ENCODE results near the gene KSR1. TPM values are rescaled to one million over a fixed set of nuclear protein-coding genes. Genes with fewer than 3 reads are reported as not detected.

Gene KSR1
- total and polyA plus RNA-seq, 2 experiments from 2014 or later: 7.8 to 53.2 TPM

DNA sequence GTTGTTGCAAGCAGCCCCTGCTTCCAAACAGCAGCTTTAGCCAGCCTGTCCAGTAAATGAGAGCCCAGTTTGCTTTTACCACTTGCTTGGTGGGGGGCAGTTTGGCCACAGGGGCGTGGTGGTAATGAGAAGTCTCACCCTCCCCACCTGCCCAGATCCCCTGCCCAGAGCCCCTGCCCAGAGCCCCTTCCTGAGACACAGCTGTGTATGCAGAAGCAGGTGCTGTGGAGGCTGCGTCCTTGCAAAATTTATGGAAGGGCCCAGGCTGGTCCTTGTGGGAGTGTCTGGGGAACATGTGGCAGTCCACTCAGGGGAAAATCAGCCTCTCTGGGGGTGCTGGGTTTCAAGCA, 147.1 kb downstream of the KSR1 start:
- peaks cover 7% of the 10 kb centered on the region for H3K27me3 Mint-ChIP-seq (ENCODE audit: insufficient read depth, low read depth, poor library complexity)
- peaks cover 24% of the 10 kb centered on the region for H3K36me3 Mint-ChIP-seq (ENCODE audit: low read depth)
- no peaks in the 10 kb centered on the region; the same call in 1 of the 2 replicates for H3K36me3 ChIP-seq (ENCODE audit: insufficient read depth)
- H3K4me2 ChIP-seq: no peak overlapping the region
- no peaks in the 10 kb centered on the region for H3K79me2 ChIP-seq (replicated peaks; ENCODE audit: insufficient read depth)
- H2AFZ ChIP-seq: no peak overlapping the region
- H3K4me3 Mint-ChIP-seq: no peak overlapping the region
- TF ChIP-seq STAT1 (IDR thresholded peaks at IDR 0.05; ENCODE audit: unreplicated experiment): no peak
- TF ChIP-seq, protein P1, sequence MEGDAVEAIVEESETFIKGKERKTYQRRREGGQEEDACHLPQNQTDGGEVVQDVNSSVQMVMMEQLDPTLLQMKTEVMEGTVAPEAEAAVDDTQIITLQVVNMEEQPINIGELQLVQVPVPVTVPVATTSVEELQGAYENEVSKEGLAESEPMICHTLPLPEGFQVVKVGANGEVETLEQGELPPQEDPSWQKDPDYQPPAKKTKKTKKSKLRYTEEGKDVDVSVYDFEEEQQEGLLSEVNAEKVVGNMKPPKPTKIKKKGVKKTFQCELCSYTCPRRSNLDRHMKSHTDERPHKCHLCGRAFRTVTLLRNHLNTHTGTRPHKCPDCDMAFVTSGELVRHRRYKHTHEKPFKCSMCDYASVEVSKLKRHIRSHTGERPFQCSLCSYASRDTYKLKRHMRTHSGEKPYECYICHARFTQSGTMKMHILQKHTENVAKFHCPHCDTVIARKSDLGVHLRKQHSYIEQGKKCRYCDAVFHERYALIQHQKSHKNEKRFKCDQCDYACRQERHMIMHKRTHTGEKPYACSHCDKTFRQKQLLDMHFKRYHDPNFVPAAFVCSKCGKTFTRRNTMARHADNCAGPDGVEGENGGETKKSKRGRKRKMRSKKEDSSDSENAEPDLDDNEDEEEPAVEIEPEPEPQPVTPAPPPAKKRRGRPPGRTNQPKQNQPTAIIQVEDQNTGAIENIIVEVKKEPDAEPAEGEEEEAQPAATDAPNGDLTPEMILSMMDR (conservative IDR thresholded peaks at IDR 0.05; ENCODE audit: low read depth in 2 of 2): no peak; a peak in 1 of 4 replicates
- no peak for TF ChIP-seq NANOG (IDR thresholded peaks at IDR 0.05; ENCODE audit: borderline replicate concordance)
- H3K27ac ChIP-seq (ENCODE audit: low read depth): no peak overlapping the region
- H3K4me1 ChIP-seq (ENCODE audit: insufficient read depth): peaks cover 5% of the 10 kb centered on the region; the same call in 1 of the 2 replicates
- no peaks in the 10 kb centered on the region for H3K9me2 ChIP-seq (ENCODE audit: insufficient read depth)
- no peaks in the 10 kb centered on the region for H3F3A ChIP-seq (replicated peaks; ENCODE audit: low read depth)
- no peaks in the 10 kb centered on the region; the same call in 2 of the 3 replicates for H3K9me3 Mint-ChIP-seq
- H3K27me3 ChIP-seq (ENCODE audit: insufficient read depth): no peaks in the 10 kb centered on the region
- H3K27ac Mint-ChIP-seq: no peak overlapping the region; the same call in 1 of the 2 replicates
- H4K20me1 ChIP-seq (replicated peaks; ENCODE audit: insufficient read depth): peaks cover 3% of the 10 kb centered on the region; the same call in 1 of the 2 replicates
- no peak for DNase-seq (ENCODE audit: low spot score)
- peak; percentile 9; the same call in 2 of the 3 replicates for ATAC-seq
- no peak overlapping the region for H3K4me3 ChIP-seq
- peaks cover 12% of the 10 kb centered on the region for H3K4me1 Mint-ChIP-seq

GRCh38 chr17:27603880-27604794, 147.9 kb downstream of the KSR1 start:
- Histone ChIP-seq H3K27ac (ENCODE audit: low read depth) (no peak overlapping the region), H3K27me3 (ENCODE audit: insufficient read depth) (no peaks in the 10 kb centered on the region), H3K4me3 (no peak overlapping the region), H3F3A (replicated peaks; ENCODE audit: low read depth) (no peaks in the 10 kb centered on the region), H4K20me1 (replicated peaks; ENCODE audit: insufficient read depth) (peaks cover 4% of the 10 kb centered on the region; the same call in 1 of the 2 replicates), H3K9me2 (ENCODE audit: insufficient read depth) (no peaks in the 10 kb centered on the region), H3K4me2 (no peak overlapping the region), H3K79me2 (replicated peaks; ENCODE audit: insufficient read depth) (no peaks in the 10 kb centered on the region), H3K4me1 (ENCODE audit: insufficient read depth) (peaks cover 5% of the 10 kb centered on the region; the same call in 1 of the 2 replicates), H2AFZ (no peak overlapping the region), H3K36me3 (ENCODE audit: insufficient read depth) (peaks cover under 1% of the 10 kb centered on the region; the same call in 1 of the 2 replicates)
- no peak for DNase-seq (ENCODE audit: low spot score)
- Mint-ChIP-seq H3K36me3 (ENCODE audit: low read depth) (peaks cover 25% of the 10 kb centered on the region), H3K9me3 (no peaks in the 10 kb centered on the region), H3K27ac (no peak overlapping the region), H3K4me3 (no peak overlapping the region), H3K27me3 (ENCODE audit: insufficient read depth, low read depth, poor library complexity) (peaks cover 7% of the 10 kb centered on the region), H3K4me1 (peaks cover 7% of the 10 kb centered on the region; the same call in 2 of the 3 replicates)
- ATAC-seq: no peak
- TF ChIP-seq EZH2 (IDR thresholded peaks at IDR 0.05; ENCODE audit: low read depth, unreplicated experiment): no peak
- no peak for TF ChIP-seq JUNB (IDR thresholded peaks at IDR 0.05; ENCODE audit: unreplicated experiment)
- no peak for TF ChIP-seq STAT1 (IDR thresholded peaks at IDR 0.05; ENCODE audit: unreplicated experiment)
- TF ChIP-seq ZNF462 (CRISPR knock-in tag; IDR thresholded peaks at IDR 0.05): no peak
- no peak for TF ChIP-seq NANOG (IDR thresholded peaks at IDR 0.05; ENCODE audit: borderline replicate concordance)
- TF ChIP-seq ZNF331 (CRISPR knock-in tag; IDR thresholded peaks at IDR 0.05; ENCODE audit: low read depth): no peak
- no peak for TF ChIP-seq ZNF114 (CRISPR knock-in tag; IDR thresholded peaks at IDR 0.05)
- TF ChIP-seq POLR2AphosphoS5 (IDR thresholded peaks at IDR 0.05; ENCODE audit: low read depth): no peak
